Ovary (tissue), 3 donors: Measurements from ENCODE around the gene RNF112.

Source experiments
- EP300 ChIP-seq: sonication (generic); formaldehyde crosslinking; IDR thresholded peaks from one replicate; pipeline ENCODE4 v1.6.1; 2017; ENCODE audit warnings: antibody characterized with exemption
- POLR2A ChIP-seq: fragments of 450-650 bp; IDR thresholded peaks from one replicate; pipeline ENCODE4 v1.6.1; 2017; ENCODE audit warnings: antibody characterized with exemption, mild to moderate bottlenecking, moderate library complexity
- TF ChIP-seq, protein P1 (sequence below), 3 donors: fragments of 450-650 bp in 2 of 3; fragments of 200-600 bp in 1 of 3; IDR thresholded peaks; one replicate each; pipeline versions ENCODE4 v1.5.1 to v1.8.0; 2016 to 2022; ENCODE audit warnings: antibody characterized with exemption in 3 of 3, mild to moderate bottlenecking in 1 of 3
- donor health status: DM: no; HTN: no; CAD: no.

DNA sequence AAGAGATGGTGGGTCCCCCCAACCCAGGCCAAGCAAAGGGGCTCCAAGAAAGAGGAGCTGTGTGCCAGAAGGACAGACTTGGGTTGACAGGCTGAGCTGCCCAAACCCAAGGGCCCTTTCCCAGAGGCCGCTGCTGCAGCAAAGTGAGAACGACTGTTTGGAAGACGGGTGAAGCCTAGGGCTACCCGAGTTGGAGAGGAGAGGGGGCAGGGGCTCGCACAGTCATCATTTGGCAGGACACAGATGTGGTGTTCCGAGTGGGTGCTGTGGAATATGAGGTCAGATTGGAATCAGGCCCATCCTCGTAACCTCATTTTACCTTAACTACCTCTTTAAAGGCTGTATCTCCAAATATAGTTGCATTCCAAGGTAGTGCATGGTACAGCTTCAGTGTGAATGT, 18.7 kb upstream of the RNF112 start:
- TF ChIP-seq, protein P1, sequence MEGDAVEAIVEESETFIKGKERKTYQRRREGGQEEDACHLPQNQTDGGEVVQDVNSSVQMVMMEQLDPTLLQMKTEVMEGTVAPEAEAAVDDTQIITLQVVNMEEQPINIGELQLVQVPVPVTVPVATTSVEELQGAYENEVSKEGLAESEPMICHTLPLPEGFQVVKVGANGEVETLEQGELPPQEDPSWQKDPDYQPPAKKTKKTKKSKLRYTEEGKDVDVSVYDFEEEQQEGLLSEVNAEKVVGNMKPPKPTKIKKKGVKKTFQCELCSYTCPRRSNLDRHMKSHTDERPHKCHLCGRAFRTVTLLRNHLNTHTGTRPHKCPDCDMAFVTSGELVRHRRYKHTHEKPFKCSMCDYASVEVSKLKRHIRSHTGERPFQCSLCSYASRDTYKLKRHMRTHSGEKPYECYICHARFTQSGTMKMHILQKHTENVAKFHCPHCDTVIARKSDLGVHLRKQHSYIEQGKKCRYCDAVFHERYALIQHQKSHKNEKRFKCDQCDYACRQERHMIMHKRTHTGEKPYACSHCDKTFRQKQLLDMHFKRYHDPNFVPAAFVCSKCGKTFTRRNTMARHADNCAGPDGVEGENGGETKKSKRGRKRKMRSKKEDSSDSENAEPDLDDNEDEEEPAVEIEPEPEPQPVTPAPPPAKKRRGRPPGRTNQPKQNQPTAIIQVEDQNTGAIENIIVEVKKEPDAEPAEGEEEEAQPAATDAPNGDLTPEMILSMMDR (IDR thresholded peaks at IDR 0.05), result no peak
- no peak for TF ChIP-seq POLR2A
- TF ChIP-seq EP300, result no peak
